Gastroesophageal sphincter (tissue), 4 donors: ENCODE measurements around the gene CRACR2A. TPM values are rescaled to one million over a fixed set of nuclear protein-coding genes. Genes with fewer than 3 reads are reported as not detected.

Experiments
- ATAC-seq: fragments of 150-250 bp; one replicate; pipeline ENCODE4 v1.9.1; 2016; ENCODE audit warnings: mild to moderate bottlenecking, moderate library complexity
- H3K27ac ChIP-seq, 4 donors: fragments of 200-600 bp; sonication (generic) in 3 of 4; 1 replicate in 3 of 4; 2 replicates in 1 of 4; pipeline ENCODE4 v1.5.1; 2016 to 2019
- H3K27me3 ChIP-seq: fragments of 200-600 bp; sonication (generic); one replicate; pipeline ENCODE4 v1.5.1; 2019
- H3K36me3 ChIP-seq, 2 donors: fragments of 200-600 bp; sonication (generic); one replicate each; pipeline ENCODE4 v1.5.1; 2019; ENCODE audit warnings: control low read depth in 1 of 2
- H3K4me1 ChIP-seq, 3 donors: fragments of 200-600 bp; sonication (generic); 1 replicate in 2 of 3; 2 replicates in 1 of 3; pipeline ENCODE4 v1.5.1; 2016 to 2019; ENCODE audit warnings: control low read depth in 2 of 3
- H3K4me3 ChIP-seq, 2 donors: fragments of 200-600 bp; sonication (generic); one replicate each; pipeline ENCODE4 v1.5.1; 2019; ENCODE audit warnings: mild to moderate bottlenecking in 1 of 2, moderate library complexity in 1 of 2
- H3K9me3 ChIP-seq, 3 donors: fragments of 200-600 bp; sonication (generic); one replicate each; pipeline ENCODE4 v1.5.1; 2017 to 2019; ENCODE audit warnings: control low read depth in 2 of 3
- EP300 ChIP-seq: sonication (generic); formaldehyde crosslinking; IDR thresholded peaks from one replicate; pipeline ENCODE4 v1.6.1; 2017; ENCODE audit warnings: antibody characterized with exemption, mild to moderate bottlenecking
- POLR2A ChIP-seq, 2 donors: fragments of 450-650 bp; IDR thresholded peaks; one replicate each; pipeline ENCODE4 v1.6.1; 2017; ENCODE audit warnings: antibody characterized with exemption in 2 of 2, mild to moderate bottlenecking in 2 of 2, moderate library complexity in 1 of 2
- POLR2AphosphoS5 ChIP-seq: sonication (generic); formaldehyde crosslinking; IDR thresholded peaks from one replicate; pipeline ENCODE4 v1.6.1; 2017; ENCODE audit warnings: antibody characterized with exemption
- WGBS, 2 donors: methylation state at CpG; one replicate each; pipeline ENCODE4 v1.1.5; 2018; ENCODE audit warnings: low coverage in 1 of 2; 5-methylcytosine and 5-hydroxymethylcytosine counted together
- total RNA-seq, 4 donors: library from RNA; depleted of rRNA; stranded (reverse); fragments of >200 nt; gene quantifications; one replicate each; pipeline ENCODE4 v1.1.0, GENCODE V29; 2016
- TF ChIP-seq, protein P1 (sequence below), 4 experiments: fragments of 200-600 bp in 2 of 4; fragments of 450-650 bp in 2 of 4; sonication (generic) in 1 of 4; IDR thresholded peaks; one replicate each; pipeline ENCODE4 v1.5.1; 2017 to 2019; ENCODE audit warnings: antibody characterized with exemption in 4 of 4, mild to moderate bottlenecking in 2 of 4, moderate library complexity in 2 of 4

CRACR2A gene
- total RNA-seq, 4 donors from 2014 or later: 2.2 to 5.4 (median 3.0) TPM

DNA sequence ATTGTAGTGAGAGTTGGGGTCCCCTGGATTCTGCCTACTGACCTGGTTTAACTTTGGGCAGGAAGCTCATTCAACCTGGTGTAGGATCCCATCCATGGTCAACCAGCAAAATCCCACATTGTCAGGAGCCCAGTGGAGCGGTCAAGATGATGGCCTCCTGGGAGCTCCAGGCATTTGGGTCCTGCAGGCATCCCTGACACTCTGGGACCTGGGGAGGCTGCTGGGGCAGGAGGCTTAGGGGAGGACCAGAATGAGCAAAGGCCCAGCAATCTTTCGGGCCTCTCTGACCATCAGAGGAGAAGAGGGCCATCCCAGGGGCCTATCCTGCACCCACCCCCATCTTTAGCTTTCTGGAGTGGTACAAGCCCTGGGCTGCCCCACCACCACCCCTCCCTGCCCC, 157.9 kb downstream of the CRACR2A start:
- no peak for ATAC-seq
- H3K9me3 ChIP-seq: no peaks in the 10 kb centered on the region
- H3K4me3 ChIP-seq: no peak overlapping the region
- 83% methylated on average over 1 of the region's 2 CpGs; no CpG with 5 or more reads in 1 of the 2 donors for WGBS, 2 donors
- no peaks in the 10 kb centered on the region for H3K36me3 ChIP-seq
- no peaks in the 10 kb centered on the region for H3K4me1 ChIP-seq
- no peak overlapping the region for H3K27ac ChIP-seq
- peaks cover 15% of the 10 kb centered on the region for H3K27me3 ChIP-seq
- TF ChIP-seq POLR2AphosphoS5: no peak
- no peak for TF ChIP-seq EP300
- TF ChIP-seq, protein P1, sequence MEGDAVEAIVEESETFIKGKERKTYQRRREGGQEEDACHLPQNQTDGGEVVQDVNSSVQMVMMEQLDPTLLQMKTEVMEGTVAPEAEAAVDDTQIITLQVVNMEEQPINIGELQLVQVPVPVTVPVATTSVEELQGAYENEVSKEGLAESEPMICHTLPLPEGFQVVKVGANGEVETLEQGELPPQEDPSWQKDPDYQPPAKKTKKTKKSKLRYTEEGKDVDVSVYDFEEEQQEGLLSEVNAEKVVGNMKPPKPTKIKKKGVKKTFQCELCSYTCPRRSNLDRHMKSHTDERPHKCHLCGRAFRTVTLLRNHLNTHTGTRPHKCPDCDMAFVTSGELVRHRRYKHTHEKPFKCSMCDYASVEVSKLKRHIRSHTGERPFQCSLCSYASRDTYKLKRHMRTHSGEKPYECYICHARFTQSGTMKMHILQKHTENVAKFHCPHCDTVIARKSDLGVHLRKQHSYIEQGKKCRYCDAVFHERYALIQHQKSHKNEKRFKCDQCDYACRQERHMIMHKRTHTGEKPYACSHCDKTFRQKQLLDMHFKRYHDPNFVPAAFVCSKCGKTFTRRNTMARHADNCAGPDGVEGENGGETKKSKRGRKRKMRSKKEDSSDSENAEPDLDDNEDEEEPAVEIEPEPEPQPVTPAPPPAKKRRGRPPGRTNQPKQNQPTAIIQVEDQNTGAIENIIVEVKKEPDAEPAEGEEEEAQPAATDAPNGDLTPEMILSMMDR (IDR thresholded peaks at IDR 0.05): no peak

DNA sequence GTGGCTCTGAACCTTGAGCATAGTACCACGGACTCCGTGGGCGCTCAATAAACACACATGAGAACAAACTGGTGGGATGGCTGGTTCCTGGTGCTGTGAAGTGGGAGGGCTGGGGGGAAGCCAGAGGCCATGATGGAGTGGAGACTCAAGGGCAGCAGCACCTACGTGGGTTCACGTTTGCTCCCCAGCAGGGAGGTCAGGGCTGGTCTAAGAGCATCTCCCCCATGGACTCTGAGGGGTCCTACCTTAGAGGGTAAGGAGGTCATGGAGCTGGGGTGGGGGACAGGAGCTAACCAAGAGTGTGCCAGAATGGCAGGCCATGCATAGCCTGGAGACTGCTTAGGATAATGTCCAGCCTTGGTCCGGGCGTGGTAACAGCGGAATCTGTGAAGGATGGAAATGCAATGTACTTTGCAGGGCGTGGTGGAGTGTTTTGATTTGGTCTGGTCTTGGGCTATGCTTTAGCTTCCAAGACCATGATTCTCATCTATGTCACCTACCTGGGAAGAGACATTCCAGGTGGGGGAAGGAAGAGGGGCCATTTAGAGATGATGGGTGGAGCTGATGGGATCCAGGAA, 158.9 kb downstream of the CRACR2A start:
- Histone ChIP-seq H3K9me3 (no peaks in the 10 kb centered on the region), H3K36me3 (no peaks in the 10 kb centered on the region), H3K4me1 (no peaks in the 10 kb centered on the region), H3K27me3 (peaks cover 24% of the 10 kb centered on the region), H3K27ac (no peak overlapping the region), H3K4me3 (no peak overlapping the region)
- 95% methylated on average over 7 of the region's 9 CpGs; no CpG with 5 or more reads in 1 of the 2 donors for WGBS, 2 donors
- TF ChIP-seq POLR2A (IDR thresholded peaks at IDR 0.05) (no peak), POLR2AphosphoS5 (no peak), EP300 (no peak)
- TF ChIP-seq, protein P1 (IDR thresholded peaks at IDR 0.05): no peak
- ATAC-seq: no peak

GRCh38 chr12:3592856-3593625, 159.9 kb downstream of the CRACR2A start:
- Histone ChIP-seq H3K4me3 (no peak overlapping the region), H3K27me3 (peaks cover 28% of the 10 kb centered on the region), H3K36me3 (no peaks in the 10 kb centered on the region), H3K9me3 (no peaks in the 10 kb centered on the region), H3K27ac (no peak overlapping the region), H3K4me1 (no peaks in the 10 kb centered on the region)
- TF ChIP-seq POLR2A (IDR thresholded peaks at IDR 0.05) (no peak), POLR2AphosphoS5 (no peak), EP300 (no peak)
- TF ChIP-seq, protein P1 (IDR thresholded peaks at IDR 0.05): no peak
- ATAC-seq: no peak
- WGBS, 2 donors: 56 to 93% methylated on average over 7 to 19 of the region's 30 CpGs

DNA sequence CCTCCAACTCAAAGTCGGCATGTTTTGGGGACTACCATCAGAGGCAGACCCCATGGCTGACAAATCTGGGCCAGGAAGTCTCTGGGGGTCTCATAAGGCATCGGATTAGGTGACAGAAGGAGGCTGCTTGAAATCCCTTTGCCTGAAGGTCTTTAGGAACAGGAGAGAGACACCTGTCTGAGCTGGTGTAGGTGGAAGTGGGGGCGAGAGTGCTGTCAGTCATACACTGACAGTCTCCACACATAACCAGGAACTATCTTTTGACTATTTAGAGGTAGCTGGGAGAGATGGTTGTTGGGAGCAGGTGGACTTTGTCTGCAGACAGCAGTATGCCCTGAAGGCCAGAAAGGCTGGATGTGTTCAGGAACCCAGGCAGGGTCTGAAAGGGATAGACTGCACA, 163.2 kb downstream of the CRACR2A start:
- no peak overlapping the region for H3K4me3 ChIP-seq
- TF ChIP-seq POLR2A (IDR thresholded peaks at IDR 0.05): no peak
- TF ChIP-seq EP300: no peak
- TF ChIP-seq POLR2AphosphoS5: no peak
- TF ChIP-seq, protein P1 (IDR thresholded peaks at IDR 0.05): no peak
- WGBS, 2 donors: 83% methylated on average over 1 of the region's 3 CpGs; no CpG with 5 or more reads in 1 of the 2 donors
- no peak for ATAC-seq
- peaks cover 35% of the 10 kb centered on the region for H3K27me3 ChIP-seq
- no peaks in the 10 kb centered on the region for H3K36me3 ChIP-seq
- H3K4me1 ChIP-seq: no peaks in the 10 kb centered on the region
- H3K27ac ChIP-seq: no peak overlapping the region
- peaks cover 0 to 9% (median 0%) of the 10 kb centered on the region in 3 donors for H3K9me3 ChIP-seq
